Ascending aorta (tissue), 2 donors: ENCODE measurements around the gene HDGFL2. TPM values are rescaled to one million over a fixed set of nuclear protein-coding genes. Genes with fewer than 3 reads are reported as not detected.

Experiments
- DNase-seq, 2 donors: peaks; one replicate each; pipeline ENCODE4 v3.0.0-alpha.2; 2019; ENCODE audit warnings: low spot score in 2 of 2
- H3K27ac ChIP-seq, 2 donors: fragments of 200-600 bp; sonication (generic); one replicate each; pipeline ENCODE4 v1.5.1; 2016 to 2017; ENCODE audit warnings: mild to moderate bottlenecking in 1 of 2
- H3K27me3 ChIP-seq: fragments of 200-600 bp; sonication (generic); one replicate; pipeline ENCODE4 v1.5.1; 2017
- H3K36me3 ChIP-seq, 2 donors: fragments of 200-600 bp; sonication (generic); one replicate each; pipeline ENCODE4 v1.5.1; 2016
- H3K4me1 ChIP-seq, 2 donors: fragments of 200-600 bp; sonication (generic); one replicate each; pipeline ENCODE4 v1.5.1; 2016 to 2017; ENCODE audit warnings: mild to moderate bottlenecking in 1 of 2
- H3K4me3 ChIP-seq, 2 donors: fragments of 200-600 bp; sonication (generic); one replicate each; pipeline ENCODE4 v1.5.1; 2016 to 2017; ENCODE audit warnings: mild to moderate bottlenecking in 1 of 2
- H3K9me3 ChIP-seq, 2 donors: fragments of 200-600 bp; sonication (generic); one replicate each; pipeline ENCODE4 v1.5.1; 2016
- intact Hi-C: fragments of 100-400 bp; cut with DNase I; formaldehyde crosslinking; loops from one replicate; pipeline ENCODE4 v1.15.1; 2023
- total RNA-seq: library from RNA; depleted of rRNA; stranded (reverse); fragments of >200 nt; gene quantifications from one replicate; pipeline ENCODE4 v1.1.0, GENCODE V29; 2016
- TF ChIP-seq, protein P1 (sequence below), 3 experiments: fragments of 200-600 bp in 2 of 3; fragments of 450-650 bp in 1 of 3; sonication (generic) in 2 of 3; IDR thresholded peaks; one replicate each; pipeline ENCODE4 v1.5.1; 2016 to 2019; ENCODE audit warnings: antibody characterized with exemption in 3 of 3, mild to moderate bottlenecking in 1 of 3, moderate library complexity in 1 of 3

HDGFL2 gene
- total RNA-seq, 1 donor from 2014 or later: 15.4 TPM

DNA sequence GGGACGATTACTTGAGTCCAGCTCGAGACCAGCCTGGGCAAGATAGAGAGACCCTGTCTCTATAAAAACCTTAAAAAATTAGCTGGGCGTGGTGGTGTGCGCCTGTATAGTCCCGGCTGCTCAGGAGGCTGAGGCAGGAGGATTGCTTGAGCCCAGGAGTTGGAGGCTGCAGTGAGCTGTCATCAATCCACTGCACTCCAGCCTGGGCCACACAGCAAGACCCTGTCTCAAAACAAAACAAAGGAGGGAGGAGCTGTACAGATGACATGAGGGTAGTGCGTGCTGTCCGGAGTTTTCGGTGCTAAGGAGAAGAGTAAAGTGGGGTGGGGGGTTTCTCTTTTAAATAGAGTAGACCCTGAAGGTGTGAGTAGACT is 22.6 kb downstream of the HDGFL2 start:
- no peak overlapping the region for H3K4me3 ChIP-seq
- no peaks in the 10 kb centered on the region for H3K27me3 ChIP-seq
- DNase-seq: no peak
- H3K9me3 ChIP-seq: no peaks in the 10 kb centered on the region
- no peak overlapping the region for H3K27ac ChIP-seq
- H3K36me3 ChIP-seq: peaks cover 74 to 92% of the 10 kb centered on the region in 2 donors
- TF ChIP-seq, protein P1, sequence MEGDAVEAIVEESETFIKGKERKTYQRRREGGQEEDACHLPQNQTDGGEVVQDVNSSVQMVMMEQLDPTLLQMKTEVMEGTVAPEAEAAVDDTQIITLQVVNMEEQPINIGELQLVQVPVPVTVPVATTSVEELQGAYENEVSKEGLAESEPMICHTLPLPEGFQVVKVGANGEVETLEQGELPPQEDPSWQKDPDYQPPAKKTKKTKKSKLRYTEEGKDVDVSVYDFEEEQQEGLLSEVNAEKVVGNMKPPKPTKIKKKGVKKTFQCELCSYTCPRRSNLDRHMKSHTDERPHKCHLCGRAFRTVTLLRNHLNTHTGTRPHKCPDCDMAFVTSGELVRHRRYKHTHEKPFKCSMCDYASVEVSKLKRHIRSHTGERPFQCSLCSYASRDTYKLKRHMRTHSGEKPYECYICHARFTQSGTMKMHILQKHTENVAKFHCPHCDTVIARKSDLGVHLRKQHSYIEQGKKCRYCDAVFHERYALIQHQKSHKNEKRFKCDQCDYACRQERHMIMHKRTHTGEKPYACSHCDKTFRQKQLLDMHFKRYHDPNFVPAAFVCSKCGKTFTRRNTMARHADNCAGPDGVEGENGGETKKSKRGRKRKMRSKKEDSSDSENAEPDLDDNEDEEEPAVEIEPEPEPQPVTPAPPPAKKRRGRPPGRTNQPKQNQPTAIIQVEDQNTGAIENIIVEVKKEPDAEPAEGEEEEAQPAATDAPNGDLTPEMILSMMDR (IDR thresholded peaks at IDR 0.05): no peak
- H3K4me1 ChIP-seq: no peaks in the 10 kb centered on the region
- intact Hi-C loops: no loop called here

DNA sequence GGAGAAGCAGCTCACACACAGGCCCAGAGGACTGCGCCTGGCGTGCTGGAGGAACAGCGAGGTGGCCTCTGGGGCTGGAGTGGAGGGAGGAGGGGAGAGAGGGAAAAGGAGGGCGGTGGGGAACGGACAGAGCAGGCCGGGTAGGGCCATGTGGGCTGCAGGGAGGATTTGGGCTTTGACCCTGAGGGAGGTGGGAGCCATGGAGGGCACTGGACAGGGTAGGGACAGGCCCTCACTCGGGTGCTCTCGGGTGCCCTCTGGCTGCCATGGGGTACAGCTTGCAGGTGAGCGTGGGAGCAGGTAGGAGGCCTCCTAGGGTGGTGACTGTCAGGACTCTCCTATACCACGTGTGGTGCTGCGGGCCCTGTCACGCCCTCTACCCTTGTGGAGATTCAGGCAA is 23.4 kb downstream of the HDGFL2 start:
- peaks cover 71 to 89% of the 10 kb centered on the region in 2 donors for H3K36me3 ChIP-seq
- no peak for DNase-seq
- TF ChIP-seq, protein P1 (IDR thresholded peaks at IDR 0.05): no peak
- H3K4me3 ChIP-seq: no peak overlapping the region
- H3K9me3 ChIP-seq: no peaks in the 10 kb centered on the region
- H3K4me1 ChIP-seq: no peaks in the 10 kb centered on the region
- intact Hi-C loops: no loop called here
- H3K27me3 ChIP-seq: no peaks in the 10 kb centered on the region
- H3K27ac ChIP-seq: no peak overlapping the region

DNA sequence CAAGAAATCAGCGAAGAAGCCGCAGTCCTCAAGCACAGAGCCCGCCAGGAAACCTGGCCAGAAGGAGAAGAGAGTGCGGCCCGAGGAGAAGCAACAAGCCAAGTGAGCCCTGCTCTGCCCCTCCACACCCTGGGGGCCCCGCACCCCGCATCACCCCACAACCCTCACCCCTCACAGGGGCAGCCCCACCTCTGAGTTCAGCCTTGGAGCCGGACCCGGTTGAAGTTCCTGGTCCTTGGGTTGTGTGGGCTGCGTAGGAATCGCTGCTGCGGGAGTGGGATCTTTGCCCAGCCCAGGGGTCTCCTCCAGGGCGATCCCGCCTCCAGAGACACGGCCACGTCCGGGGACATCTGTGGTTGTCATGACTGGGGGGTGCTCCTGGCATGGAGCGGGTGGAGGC is 24.2 kb downstream of the HDGFL2 start:
- TF ChIP-seq, protein P1 (IDR thresholded peaks at IDR 0.05): no peak
- Histone ChIP-seq H3K27me3 (no peaks in the 10 kb centered on the region), H3K9me3 (no peaks in the 10 kb centered on the region), H3K4me1 (no peaks in the 10 kb centered on the region), H3K4me3 (no peak overlapping the region), H3K27ac (no peak overlapping the region), H3K36me3 (peaks cover 78 to 88% of the 10 kb centered on the region in 2 donors)
- intact Hi-C loops: no loop called here
- DNase-seq: no peak

DNA sequence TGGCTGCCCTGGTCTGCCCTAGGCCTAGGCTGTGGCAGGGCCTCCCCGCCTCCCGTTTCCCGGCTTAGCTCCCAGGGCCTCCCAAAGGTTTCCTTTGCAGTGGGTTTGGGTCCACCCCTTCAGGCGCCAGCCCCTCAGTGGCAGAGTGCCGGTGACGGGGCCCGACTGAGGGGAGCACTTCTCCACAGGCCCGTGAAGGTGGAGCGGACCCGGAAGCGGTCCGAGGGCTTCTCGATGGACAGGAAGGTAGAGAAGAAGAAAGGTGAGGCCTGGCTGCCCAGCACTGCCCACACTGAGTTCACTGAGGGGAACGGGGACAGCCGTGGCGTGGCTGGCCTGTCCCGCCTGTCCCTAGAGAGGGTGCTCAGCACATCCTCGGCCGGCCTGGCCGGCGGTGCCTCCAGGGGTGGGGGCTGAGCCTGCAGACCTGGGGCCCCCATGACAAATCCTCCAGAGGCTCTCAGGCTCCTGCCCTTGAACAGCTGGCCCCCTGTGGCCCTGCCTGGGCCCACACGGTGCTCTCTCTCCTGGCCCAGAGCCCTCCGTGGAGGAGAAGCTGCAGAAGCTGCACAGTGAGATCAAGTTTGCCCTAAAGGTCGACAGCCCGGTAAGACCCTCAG is 25.8 kb downstream of the HDGFL2 start:
- TF ChIP-seq, protein P1 (IDR thresholded peaks at IDR 0.05): no peak
- DNase-seq: no peak
- H3K4me3 ChIP-seq: no peak overlapping the region
- no peaks in the 10 kb centered on the region for H3K9me3 ChIP-seq
- H3K4me1 ChIP-seq: no peaks in the 10 kb centered on the region
- H3K27ac ChIP-seq: no peak overlapping the region
- H3K27me3 ChIP-seq: no peaks in the 10 kb centered on the region
- intact Hi-C loops: no loop called here
- H3K36me3 ChIP-seq: peaks cover 82 to 91% of the 10 kb centered on the region in 2 donors

DNA sequence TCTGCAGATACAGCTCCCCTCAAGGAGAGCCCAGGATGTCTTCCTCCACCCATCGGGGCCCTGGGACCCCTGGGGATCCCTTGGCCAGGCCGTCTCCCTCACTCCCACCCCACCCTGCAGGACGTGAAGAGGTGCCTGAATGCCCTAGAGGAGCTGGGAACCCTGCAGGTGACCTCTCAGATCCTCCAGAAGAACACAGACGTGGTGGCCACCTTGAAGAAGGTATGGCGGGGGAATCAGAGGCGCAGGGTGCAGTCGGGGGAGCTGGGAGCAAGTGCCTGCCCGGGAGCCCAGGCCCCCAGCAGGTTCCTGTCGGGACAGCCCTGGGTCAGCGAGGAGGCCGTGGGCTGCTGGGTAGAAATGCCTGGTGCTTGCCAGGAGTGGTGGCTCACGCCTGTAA is 26.6 kb downstream of the HDGFL2 start:
- Histone ChIP-seq H3K27ac (no peak overlapping the region), H3K27me3 (no peaks in the 10 kb centered on the region), H3K4me3 (no peak overlapping the region), H3K4me1 (no peaks in the 10 kb centered on the region), H3K9me3 (no peaks in the 10 kb centered on the region), H3K36me3 (peaks cover 82 to 91% of the 10 kb centered on the region in 2 donors)
- TF ChIP-seq, protein P1 (IDR thresholded peaks at IDR 0.05): no peak
- DNase-seq: no peak
- intact Hi-C loops: no loop called here

DNA sequence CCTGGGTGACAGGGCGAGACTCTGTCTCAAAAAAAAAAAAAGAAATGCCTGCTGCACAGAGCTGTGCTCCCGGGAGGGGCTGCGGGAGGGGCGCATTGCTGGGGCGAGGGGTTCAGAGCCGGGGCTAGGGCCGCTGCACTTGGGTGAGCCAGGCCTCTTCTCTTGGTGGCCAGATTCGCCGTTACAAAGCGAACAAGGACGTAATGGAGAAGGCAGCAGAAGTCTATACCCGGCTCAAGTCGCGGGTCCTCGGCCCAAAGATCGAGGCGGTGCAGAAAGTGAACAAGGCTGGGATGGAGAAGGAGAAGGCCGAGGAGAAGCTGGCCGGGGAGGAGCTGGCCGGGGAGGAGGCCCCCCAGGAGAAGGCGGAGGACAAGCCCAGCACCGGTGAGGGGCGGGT is 27.2 kb downstream of the HDGFL2 start:
- H3K4me3 ChIP-seq: no peak overlapping the region
- peaks cover 76 to 89% of the 10 kb centered on the region in 2 donors for H3K36me3 ChIP-seq

More for the DNA sequence above, 27.2 kb downstream of the HDGFL2 start:
- no peaks in the 10 kb centered on the region for H3K9me3 ChIP-seq
- intact Hi-C loops: no loop called here
- H3K27me3 ChIP-seq: no peaks in the 10 kb centered on the region
- H3K27ac ChIP-seq: no peak overlapping the region
- DNase-seq: no peak
- TF ChIP-seq, protein P1 (IDR thresholded peaks at IDR 0.05): no peak
- no peaks in the 10 kb centered on the region for H3K4me1 ChIP-seq
